Fibroblast of lung (primary cell): Measurements from ENCODE around the gene ZEB2.

Source experiments
- CTCF ChIP-seq, 2 donors: IDR thresholded peaks in 1 of 2; conservative IDR thresholded peaks in 1 of 2; 1 replicate in 1 of 2; 2 replicates in 1 of 2; pipeline ENCODE4 v1.5.1; 2011 to 2012; ENCODE audit warnings: low read length in 2 of 2, control low read depth in 1 of 2, inconsistent platforms in 1 of 2, low read depth in 1 of 2, mild to moderate bottlenecking in 1 of 2
- EZH2 ChIP-seq: IDR thresholded peaks from 2 replicates; pipeline ENCODE4 v1.5.1; 2012; ENCODE audit warnings: low read length, control low read depth, mild to moderate bottlenecking; ENCODE audit errors: missing control alignments

GRCh38 chr2:144548532-144549191 is 28.7 kb upstream of the ZEB2 start:
- TF ChIP-seq CTCF (conservative IDR thresholded peaks at IDR 0.05 in 1 of 2, IDR thresholded peaks at IDR 0.05 in 1 of 2; ENCODE audit: low read depth in 1 of 2, low read length in 2 of 2) (no peak), EZH2 (no peak)
